A549 (cell line): Measurements from ENCODE around the gene MYLK. TPM values are rescaled to one million over a fixed set of nuclear protein-coding genes. Genes with fewer than 3 reads are reported as not detected.

Experiments
- ATAC-seq, 2 experiments: fragments of 200-7000 bp in 1 of 2; fragments of >200 bp in 1 of 2; cut with Nextera tagmentation in 1 of 2; cut with Tn5 transposase in 1 of 2; 3 replicates each; pipeline versions ENCODE4 v1.8.0 to v1.9.1; 2018 to 2020; ENCODE audit warnings: mild to moderate bottlenecking in 1 of 2, moderate library complexity in 1 of 2
- CTCF ChIA-PET: fragments of 300-600 bp; sonication (Branson Sonifier 250); formaldehyde crosslinking; extraction: SDS; loops from one replicate; lab custom pipeline; 2021; ENCODE audit warnings: antibody characterized with exemption, inconsistent platforms; lab: Yijun Ruan, JAX
- POLR2A ChIA-PET: fragments of 350-600 bp; formaldehyde crosslinking; extraction: SDS; loops from one replicate; lab custom pipeline; 2021; ENCODE audit warnings: antibody characterized with exemption, inconsistent platforms; lab: Yijun Ruan, JAX
- DNase-seq, 2 experiments: peaks; one replicate each; pipeline versions ENCODE4 v3.0.0 to v3.0.0-alpha.2; 2011 to 2016; ENCODE audit warnings: low read depth in 1 of 2, low spot score in 1 of 2
- FAIRE-seq: peaks from 2 replicates; lab custom pipeline; 2011; peaks lifted over from hg19 to GRCh38; lab: Jason Lieb, UNC
- H3K27ac ChIP-seq, 2 experiments: fragments of >200 bp; sonication (Bioruptor Twin); formaldehyde crosslinking; 3 replicates each; pipeline ENCODE4 v1.5.1; 2016 to 2017
- H3K4me1 ChIP-seq: fragments of >200 bp; sonication (Bioruptor Twin); formaldehyde crosslinking; 3 replicates; pipeline ENCODE4 v1.6.1; 2016
- H3K4me2 ChIP-seq: fragments of >200 bp; sonication (Bioruptor Twin); formaldehyde crosslinking; 3 replicates; pipeline ENCODE4 v1.6.1; 2016
- H3K4me3 ChIP-seq: fragments of >200 bp; sonication (Bioruptor Twin); formaldehyde crosslinking; 3 replicates; pipeline ENCODE4 v1.5.1; 2016
- H3K9me3 ChIP-seq: fragments of >200 bp; sonication (Bioruptor Twin); formaldehyde crosslinking; 3 replicates; pipeline ENCODE4 v1.6.1; 2016
- CBX2 ChIP-seq: fragments of 200-600 bp; sonication (generic); IDR thresholded peaks from 2 replicates; pipeline ENCODE4 v1.6.1; 2016; ENCODE audit warnings: low read depth, mild to moderate bottlenecking, borderline replicate concordance
- CEBPB ChIP-seq, 2 experiments: fragments of >200 bp in 1 of 2; sonication (Bioruptor Twin) in 1 of 2; formaldehyde crosslinking in 1 of 2; IDR thresholded peaks; 2 replicates each; pipeline ENCODE4 v1.6.1; 2012 to 2016
- HDAC2 ChIP-seq: fragments of 200-600 bp; sonication (generic); IDR thresholded peaks from 2 replicates; pipeline ENCODE4 v1.6.1; 2016
- HOXA7 ChIP-seq: fragments of 250-450 bp; sonication (Bioruptor Pico); IDR thresholded peaks from 2 replicates; pipeline ENCODE4 v1.5.0; 2020; ENCODE audit warnings: mild to moderate bottlenecking, moderate library complexity
- HOXB13 ChIP-seq: fragments of 250-450 bp; sonication (Bioruptor Pico); IDR thresholded peaks from 2 replicates; pipeline ENCODE4 v1.5.0; 2020; ENCODE audit warnings: low read depth, mild to moderate bottlenecking, moderate library complexity
- KDM1A ChIP-seq: fragments of 200-600 bp; sonication (generic); IDR thresholded peaks from 2 replicates; pipeline ENCODE4 v1.6.1; 2016; ENCODE audit warnings: low read depth, mild to moderate bottlenecking
- NPAS2 ChIP-seq: fragments of 250-450 bp; sonication (Bioruptor Pico); IDR thresholded peaks from 2 replicates; pipeline ENCODE4 v1.8.0; 2022; ENCODE audit warnings: mild to moderate bottlenecking, moderate library complexity, borderline replicate concordance
- NR3C1 ChIP-seq: fragments of >200 bp; sonication (Bioruptor Twin); formaldehyde crosslinking; IDR thresholded peaks from 3 replicates; pipeline ENCODE4 v1.6.1; 2017
- PHF8 ChIP-seq: fragments of 200-600 bp; sonication (generic); IDR thresholded peaks from 2 replicates; pipeline ENCODE4 v1.6.1; 2016; ENCODE audit warnings: low read depth, mild to moderate bottlenecking, antibody characterized with exemption, moderate library complexity, borderline replicate concordance
- RAD21 ChIP-seq, 2 experiments: fragments of >200 bp in 1 of 2; sonication (Bioruptor Twin) in 1 of 2; formaldehyde crosslinking in 1 of 2; IDR thresholded peaks in 1 of 2; conservative IDR thresholded peaks in 1 of 2; 2 replicates in 1 of 2; 3 replicates in 1 of 2; pipeline ENCODE4 v1.6.1; 2012 to 2018; ENCODE audit warnings: inconsistent platforms in 1 of 2
- REST ChIP-seq: fragments of 200-600 bp; sonication (generic); IDR thresholded peaks from 2 replicates; pipeline ENCODE4 v1.6.1; 2016; ENCODE audit warnings: antibody characterized with exemption, mild to moderate bottlenecking, moderate library complexity
- SMC3 ChIP-seq: fragments of >200 bp; sonication (Bioruptor Twin); formaldehyde crosslinking; IDR thresholded peaks from 3 replicates; pipeline ENCODE4 v1.6.1; 2018; ENCODE audit warnings: inconsistent platforms
- TFCP2L1 ChIP-seq: fragments of 250-450 bp; sonication (Bioruptor Pico); IDR thresholded peaks from 2 replicates; pipeline ENCODE4 v1.5.0; 2021; ENCODE audit warnings: mild to moderate bottlenecking
- WGBS: methylation state at CpG from one replicate; pipeline ENCODE4 v1.1.6; 2017; ENCODE audit errors: missing lambda C conversion rate; 5-methylcytosine and 5-hydroxymethylcytosine counted together
- polyA plus RNA-seq, 4 experiments: library from polyadenylated mRNA; depleted of rRNA in 3 of 4; stranded (reverse); fragments of >200 nt; fragmentation: RNase III in 1 of 4; extraction: RNeasy Plus Mini Kit Qiagen cat#74134 plus additional on column Dnase treatment in 1 of 4; gene quantifications; 2 replicates in 3 of 4; 3 replicates in 1 of 4; pipeline ENCODE4 v1.2.3, GENCODE V29; 2011 to 2017
- TF ChIP-seq, protein P1 (sequence below): fragments of >200 bp; sonication (Bioruptor Twin); formaldehyde crosslinking; IDR thresholded peaks from 3 replicates; pipeline ENCODE4 v1.5.1; 2016
- TF ChIP-seq, protein P2 (sequence below): fragments of >200 bp; sonication (Bioruptor Twin); formaldehyde crosslinking; IDR thresholded peaks from 3 replicates; pipeline ENCODE4 v1.6.1; 2016

The MYLK gene
- polyA plus RNA-seq, 2 of the 4 experiments (the other 2 are of a cell fraction), result 16.9 to 17.4 TPM

GRCh38 chr3:123655400-123655799 lies 228.7 kb downstream of the MYLK start (continued):
- TF ChIP-seq REST (no peak), CBX2 (no peak)
- TF ChIP-seq, protein P1, sequence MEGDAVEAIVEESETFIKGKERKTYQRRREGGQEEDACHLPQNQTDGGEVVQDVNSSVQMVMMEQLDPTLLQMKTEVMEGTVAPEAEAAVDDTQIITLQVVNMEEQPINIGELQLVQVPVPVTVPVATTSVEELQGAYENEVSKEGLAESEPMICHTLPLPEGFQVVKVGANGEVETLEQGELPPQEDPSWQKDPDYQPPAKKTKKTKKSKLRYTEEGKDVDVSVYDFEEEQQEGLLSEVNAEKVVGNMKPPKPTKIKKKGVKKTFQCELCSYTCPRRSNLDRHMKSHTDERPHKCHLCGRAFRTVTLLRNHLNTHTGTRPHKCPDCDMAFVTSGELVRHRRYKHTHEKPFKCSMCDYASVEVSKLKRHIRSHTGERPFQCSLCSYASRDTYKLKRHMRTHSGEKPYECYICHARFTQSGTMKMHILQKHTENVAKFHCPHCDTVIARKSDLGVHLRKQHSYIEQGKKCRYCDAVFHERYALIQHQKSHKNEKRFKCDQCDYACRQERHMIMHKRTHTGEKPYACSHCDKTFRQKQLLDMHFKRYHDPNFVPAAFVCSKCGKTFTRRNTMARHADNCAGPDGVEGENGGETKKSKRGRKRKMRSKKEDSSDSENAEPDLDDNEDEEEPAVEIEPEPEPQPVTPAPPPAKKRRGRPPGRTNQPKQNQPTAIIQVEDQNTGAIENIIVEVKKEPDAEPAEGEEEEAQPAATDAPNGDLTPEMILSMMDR, result no peak

- no peak for FAIRE-seq
- Histone ChIP-seq H3K9me3 (no peaks in the 10 kb centered on the region), H3K27ac (peak overlapping the region; percentile 69 to 85), H3K4me2 (peak overlapping the region; percentile 42), H3K4me1 (peaks cover 15% of the 10 kb centered on the region), H3K4me3 (no peak overlapping the region)
- TF ChIP-seq SMC3 (no peak), NPAS2 (no peak), HDAC2 (no peak), KDM1A (no peak), PHF8 (no peak), HOXA7 (CRISPR knock-in tag) (no peak), CEBPB (IDR thresholded peaks at IDR 0.05) (no peak), HOXB13 (no peak), NR3C1 (no peak)
- TF ChIP-seq, protein P2, sequence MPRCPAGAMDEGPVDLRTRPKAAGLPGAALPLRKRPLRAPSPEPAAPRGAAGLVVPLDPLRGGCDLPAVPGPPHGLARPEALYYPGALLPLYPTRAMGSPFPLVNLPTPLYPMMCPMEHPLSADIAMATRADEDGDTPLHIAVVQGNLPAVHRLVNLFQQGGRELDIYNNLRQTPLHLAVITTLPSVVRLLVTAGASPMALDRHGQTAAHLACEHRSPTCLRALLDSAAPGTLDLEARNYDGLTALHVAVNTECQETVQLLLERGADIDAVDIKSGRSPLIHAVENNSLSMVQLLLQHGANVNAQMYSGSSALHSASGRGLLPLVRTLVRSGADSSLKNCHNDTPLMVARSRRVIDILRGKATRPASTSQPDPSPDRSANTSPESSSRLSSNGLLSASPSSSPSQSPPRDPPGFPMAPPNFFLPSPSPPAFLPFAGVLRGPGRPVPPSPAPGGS, result no peak
- ChIA-PET CTCF (interaction anchor here (0.9 to 22.2 kb wide), 36 partner anchors 10 to 907 kb away, joined by 3 to 829 read pairs (median 6); partner anchors contain the start of gene CCDC14), POLR2A (no interaction called here)
- WGBS, result 75% methylated on average over 5 of the region's 5 CpGs
- peak; percentile 47 to 71 for ATAC-seq
- DNase-seq, result peak in 1 of 2 experiments; percentile 31
Measured at GRCh38 chr3:123653221-123653682, 230.9 kb downstream of the MYLK start.

GRCh38 chr3:123652342-123652984 lies 231.7 kb downstream of the MYLK start:
- H3K4me1 ChIP-seq, result peaks cover 15% of the 10 kb centered on the region
- no peak overlapping the region for H3K4me3 ChIP-seq
- FAIRE-seq (no peak), DNase-seq (peak; percentile 58 to 86), ATAC-seq (peak; percentile 94 to 98)
- H3K4me2 ChIP-seq, result peak overlapping the region; percentile 42; the same call in 2 of the 3 replicates
- ChIA-PET POLR2A (interaction anchor here (0.9 kb wide), 1 partner anchor 80 kb away, joined by 3 read pairs; no protein-coding TSS in a partner anchor), CTCF (interaction anchor here (0.6 to 22.2 kb wide), 84 partner anchors 11 to 908 kb away, joined by 3 to 829 read pairs (median 4); partner anchors contain the start of genes CCDC14, HACD2 and KALRN)
- no peak for TF ChIP-seq TFCP2L1 (CRISPR knock-in tag)
- peak; percentile 97 for TF ChIP-seq RAD21 (conservative IDR thresholded peaks at IDR 0.05 in 1 of 2, IDR thresholded peaks at IDR 0.05 in 1 of 2)
- peak; percentile 91 for TF ChIP-seq SMC3
- TF ChIP-seq, protein P1, result peak; percentile 94
- H3K27ac ChIP-seq, result peak overlapping the region; percentile 69 to 85
- WGBS, result 38% methylated on average over 6 of the region's 9 CpGs
- no peaks in the 10 kb centered on the region for H3K9me3 ChIP-seq
